ENCODE results near the gene ZNF236. TPM values are rescaled to one million over a fixed set of nuclear protein-coding genes. Genes with fewer than 3 reads are reported as not detected.
"Not testable (repeated sequence)": the region's sequence is repeated elsewhere in the genome, so short reads cannot be mapped to it uniquely, and the experiment has no call there.

ZNF236 gene
- total and polyA plus RNA-seq, 10 of the 15 experiments (the other 5 are each of a cell fraction or from before 2014, with no cell fraction given): 1.0 to 14.4 (median 5.9) TPM

DNA sequence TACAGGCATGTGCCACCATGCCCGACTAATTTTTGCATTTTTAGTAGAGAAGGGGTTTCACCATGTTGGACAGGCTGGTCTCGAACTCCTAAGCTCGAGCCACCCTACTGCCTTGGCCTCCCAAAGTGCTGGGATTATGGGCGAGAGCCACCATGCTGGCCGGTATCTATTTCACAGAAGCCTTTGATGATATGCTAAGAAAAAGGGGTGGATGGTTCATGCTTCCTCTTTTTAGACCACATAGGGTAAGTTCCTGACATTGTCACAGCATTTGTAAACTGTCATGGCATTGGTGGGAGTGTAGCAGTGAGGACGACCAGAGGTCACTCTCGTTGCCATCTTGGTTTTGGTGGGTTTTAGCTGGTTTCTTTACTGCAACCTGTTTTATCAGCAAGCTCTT, 10.8 kb upstream of the ZNF236 start:
- H3K27me3 ChIP-seq (replicated peaks in 1 of 2; ENCODE audit: control insufficient read depth in 2 of 2, insufficient read depth in 2 of 2, low read length in 1 of 2); H4K20me1 ChIP-seq (ENCODE audit: control insufficient read depth, insufficient read depth); H2AFZ ChIP-seq (ENCODE audit: control insufficient read depth, low read depth, low read length); H3K4me1 ChIP-seq (ENCODE audit: control insufficient read depth, insufficient read depth, low read length); H3K36me3 ChIP-seq (ENCODE audit: control insufficient read depth in 2 of 2, insufficient read depth in 2 of 2, low read length in 1 of 2); H3K9me3 ChIP-seq (replicated peaks; ENCODE audit: control insufficient read depth, insufficient read depth, low read length); H3K27ac ChIP-seq (ENCODE audit: control insufficient read depth, insufficient read depth); H3K79me2 ChIP-seq (ENCODE audit: control insufficient read depth, insufficient read depth, low read length); intact Hi-C loops (cut with micrococcal nuclease; ENCODE audit: unreplicated experiment); DNase-seq (ENCODE audit: low read depth, low spot score); H3K4me2 ChIP-seq (ENCODE audit: control insufficient read depth, insufficient read depth); in situ Hi-C loops (cut with MboI); BruUV-seq (replicated peaks); H3K4me3 ChIP-seq; H3K9ac ChIP-seq (ENCODE audit: control insufficient read depth, insufficient read depth, low read length): not testable (repeated sequence)
- TF ChIP-seq IKZF1 (conservative IDR thresholded peaks at IDR 0.05): peak; percentile 50
- TF ChIP-seq SPI1 (IDR thresholded peaks at IDR 0.05; ENCODE audit: borderline replicate concordance, insufficient read depth, low read depth, low read length): peak; percentile 50; the same call in 1 of the 2 replicates
- peak; percentile 55 to 59; a peak in 2 of 4 replicates for TF ChIP-seq IKZF2 (IDR thresholded peaks at IDR 0.05)
- TF ChIP-seq NR2F1 (conservative IDR thresholded peaks at IDR 0.05): peak; percentile 66
- peak; percentile 90; the same call in 1 of the 2 replicates for TF ChIP-seq ESRRA (IDR thresholded peaks at IDR 0.05; ENCODE audit: low read length)
- TF ChIP-seq MTA2 (IDR thresholded peaks at IDR 0.05; ENCODE audit: low read depth): peak; percentile 43; the same call in 1 of the 2 replicates
- TF ChIP-seq, protein P1, sequence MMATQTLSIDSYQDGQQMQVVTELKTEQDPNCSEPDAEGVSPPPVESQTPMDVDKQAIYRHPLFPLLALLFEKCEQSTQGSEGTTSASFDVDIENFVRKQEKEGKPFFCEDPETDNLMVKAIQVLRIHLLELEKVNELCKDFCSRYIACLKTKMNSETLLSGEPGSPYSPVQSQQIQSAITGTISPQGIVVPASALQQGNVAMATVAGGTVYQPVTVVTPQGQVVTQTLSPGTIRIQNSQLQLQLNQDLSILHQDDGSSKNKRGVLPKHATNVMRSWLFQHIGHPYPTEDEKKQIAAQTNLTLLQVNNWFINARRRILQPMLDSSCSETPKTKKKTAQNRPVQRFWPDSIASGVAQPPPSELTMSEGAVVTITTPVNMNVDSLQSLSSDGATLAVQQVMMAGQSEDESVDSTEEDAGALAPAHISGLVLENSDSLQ (IDR thresholded peaks at IDR 0.05): 0 out of 2 replicates have a peak, but pooled peaks have one; percentile 13
- 0 out of 2 replicates have a peak, but pooled peaks have one; percentile 26 for TF ChIP-seq YY1 (IDR thresholded peaks at IDR 0.05; ENCODE audit: low read depth, low read length)
- 0 out of 2 replicates have a peak, but pooled peaks have one; percentile 35 for TF ChIP-seq NR2C1 (IDR thresholded peaks at IDR 0.05)
- TF ChIP-seq TCF7 (IDR thresholded peaks at IDR 0.05; ENCODE audit: borderline replicate concordance): 0 out of 2 replicates have a peak, but pooled peaks have one; percentile 57
- TF ChIP-seq, protein P2, sequence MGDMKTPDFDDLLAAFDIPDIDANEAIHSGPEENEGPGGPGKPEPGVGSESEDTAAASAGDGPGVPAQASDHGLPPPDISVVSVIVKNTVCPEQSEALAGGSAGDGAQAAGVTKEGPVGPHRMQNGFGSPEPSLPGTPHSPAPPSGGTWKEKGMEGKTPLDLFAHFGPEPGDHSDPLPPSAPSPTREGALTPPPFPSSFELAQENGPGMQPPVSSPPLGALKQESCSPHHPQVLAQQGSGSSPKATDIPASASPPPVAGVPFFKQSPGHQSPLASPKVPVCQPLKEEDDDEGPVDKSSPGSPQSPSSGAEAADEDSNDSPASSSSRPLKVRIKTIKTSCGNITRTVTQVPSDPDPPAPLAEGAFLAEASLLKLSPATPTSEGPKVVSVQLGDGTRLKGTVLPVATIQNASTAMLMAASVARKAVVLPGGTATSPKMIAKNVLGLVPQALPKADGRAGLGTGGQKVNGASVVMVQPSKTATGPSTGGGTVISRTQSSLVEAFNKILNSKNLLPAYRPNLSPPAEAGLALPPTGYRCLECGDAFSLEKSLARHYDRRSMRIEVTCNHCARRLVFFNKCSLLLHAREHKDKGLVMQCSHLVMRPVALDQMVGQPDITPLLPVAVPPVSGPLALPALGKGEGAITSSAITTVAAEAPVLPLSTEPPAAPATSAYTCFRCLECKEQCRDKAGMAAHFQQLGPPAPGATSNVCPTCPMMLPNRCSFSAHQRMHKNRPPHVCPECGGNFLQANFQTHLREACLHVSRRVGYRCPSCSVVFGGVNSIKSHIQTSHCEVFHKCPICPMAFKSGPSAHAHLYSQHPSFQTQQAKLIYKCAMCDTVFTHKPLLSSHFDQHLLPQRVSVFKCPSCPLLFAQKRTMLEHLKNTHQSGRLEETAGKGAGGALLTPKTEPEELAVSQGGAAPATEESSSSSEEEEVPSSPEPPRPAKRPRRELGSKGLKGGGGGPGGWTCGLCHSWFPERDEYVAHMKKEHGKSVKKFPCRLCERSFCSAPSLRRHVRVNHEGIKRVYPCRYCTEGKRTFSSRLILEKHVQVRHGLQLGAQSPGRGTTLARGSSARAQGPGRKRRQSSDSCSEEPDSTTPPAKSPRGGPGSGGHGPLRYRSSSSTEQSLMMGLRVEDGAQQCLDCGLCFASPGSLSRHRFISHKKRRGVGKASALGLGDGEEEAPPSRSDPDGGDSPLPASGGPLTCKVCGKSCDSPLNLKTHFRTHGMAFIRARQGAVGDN (IDR thresholded peaks at IDR 0.05): 0 out of 2 replicates have a peak, but pooled peaks have one; percentile 24
- peak; percentile 50; the same call in 1 of the 2 replicates for TF ChIP-seq NBN (IDR thresholded peaks at IDR 0.05)
- peak; percentile 59 for TF ChIP-seq RUNX3 (IDR thresholded peaks at IDR 0.05; ENCODE audit: low read length)
- 62% methylated on average over 7 of the region's 7 CpGs for WGBS (ENCODE audit: insufficient coverage, insufficient replicate concordance, low lambda C conversion rate, missing lambda C conversion rate)
- ChIA-PET RAD21 (ENCODE audit: unreplicated experiment) (interaction anchor here (1.0 to 1.7 kb wide), 2 partner anchors 8 to 171 kb away, joined by 3 to 7 read pairs; no protein-coding TSS in a partner anchor), CTCF (interaction anchor here (0.6 to 5.0 kb wide), 6 partner anchors 9 to 319 kb away, joined by 3 to 45 read pairs (median 4); no protein-coding TSS in a partner anchor), POLR2A (interaction anchor here (0.6 to 1.2 kb wide), 5 partner anchors 8 to 1095 kb away, joined by 3 to 6 read pairs (median 3); no protein-coding TSS in a partner anchor), SMC1A (ENCODE audit: uncharacterized antibody, unreplicated experiment) (interaction anchor here (0.6 to 2.7 kb wide), 3 partner anchors 8 to 35 kb away, joined by 4 to 12 read pairs (median 5); no protein-coding TSS in a partner anchor)
- peak; percentile 95 for ATAC-seq
- FAIRE-seq: peak; percentile 52
